IMR-90 (cell line): ENCODE measurements around the gene STX7. TPM values are rescaled to one million over a fixed set of nuclear protein-coding genes. Genes with fewer than 3 reads are reported as not detected.

Experiments
- ATAC-seq: fragments of 200-7000 bp; cut with Tn5 transposase; 2 replicates; pipeline ENCODE4 v1.9.1; 2020; ENCODE audit warnings: low read depth, mild to moderate bottlenecking, moderate library complexity
- BruUV-seq: library from RNA; stranded (reverse); fragments of 400-500 nt; replicated peaks from 2 replicates; lab custom pipeline; 2021; lab: Mats Ljungman, UMichigan
- CTCF ChIA-PET: fragments of 300-600 bp; formaldehyde crosslinking; extraction: SDS; loops from one replicate; lab custom pipeline; 2021; ENCODE audit warnings: antibody characterized with exemption; lab: Yijun Ruan, JAX
- POLR2A ChIA-PET: fragments of 300-600 bp; sonication (Branson Sonifier 250); formaldehyde crosslinking; loops from one replicate; lab custom pipeline; 2022; ENCODE audit warnings: antibody characterized with exemption; ENCODE audit not compliant: unreplicated experiment; lab: Charles Lee
- DNase-seq: peaks from one replicate; pipeline ENCODE4 v3.0.0; 2013
- H2AFZ ChIP-seq: replicated peaks from 2 replicates; pipeline ENCODE3; 2013; ENCODE audit warnings: low read length, mild to moderate bottlenecking; ENCODE audit not compliant: poor library complexity
- H2AK5ac ChIP-seq: 2 replicates; pipeline ENCODE4 v1.6.1; 2013; ENCODE audit warnings: low read depth, low read length, inconsistent platforms
- H2AK9ac ChIP-seq: replicated peaks from 2 replicates; pipeline ENCODE3; 2013; ENCODE audit warnings: mild to moderate bottlenecking, low read depth, low read length, moderate library complexity; ENCODE audit not compliant: poor library complexity
- H2BK120ac ChIP-seq: 2 replicates; pipeline ENCODE4 v1.6.1; 2013; ENCODE audit warnings: low read depth, low read length, inconsistent platforms
- H2BK15ac ChIP-seq: 3 replicates; pipeline ENCODE4 v1.6.1; 2013; ENCODE audit warnings: low read depth, low read length, inconsistent platforms
- H2BK20ac ChIP-seq: 2 replicates; pipeline ENCODE4 v1.6.1; 2013; ENCODE audit warnings: low read depth, mild to moderate bottlenecking, inconsistent platforms, low read length, moderate library complexity
- H2BK5ac ChIP-seq: 2 replicates; pipeline ENCODE4 v1.6.1; 2013; ENCODE audit warnings: mild to moderate bottlenecking, low read depth, low read length, inconsistent platforms; ENCODE audit not compliant: poor library complexity, severe bottlenecking
- H3K14ac ChIP-seq: replicated peaks from 2 replicates; pipeline ENCODE4 v1.6.1; 2013; ENCODE audit warnings: low read depth, low read length, inconsistent platforms
- H3K18ac ChIP-seq: 2 replicates; pipeline ENCODE4 v1.6.1; 2013; ENCODE audit warnings: low read depth, low read length, control low read depth
- H3K23ac ChIP-seq: 2 replicates; pipeline ENCODE4 v1.6.1; 2013; ENCODE audit warnings: low read depth, low read length, inconsistent platforms
- H3K27ac ChIP-seq: 2 replicates; pipeline ENCODE4 v1.5.1; 2013; ENCODE audit warnings: mild to moderate bottlenecking, control low read depth, low read length; ENCODE audit not compliant: insufficient read depth
- H3K27me3 ChIP-seq: 2 replicates; pipeline ENCODE4 v1.6.1; 2013; ENCODE audit warnings: low read length; ENCODE audit not compliant: control insufficient read depth, insufficient read depth
- H3K36me3 ChIP-seq: 2 replicates; pipeline ENCODE4 v1.6.1; 2013; ENCODE audit warnings: low read length, mixed read lengths; ENCODE audit not compliant: control insufficient read depth, insufficient read depth
- H3K4ac ChIP-seq: 2 replicates; pipeline ENCODE4 v1.6.1; 2013; ENCODE audit warnings: low read depth, low read length, inconsistent platforms
- H3K4me1 ChIP-seq: 2 replicates; pipeline ENCODE4 v1.6.1; 2013; ENCODE audit warnings: low read length, mixed read lengths; ENCODE audit not compliant: control insufficient read depth, insufficient read depth
- H3K4me2 ChIP-seq: 2 replicates; pipeline ENCODE4 v1.6.1; 2013; ENCODE audit warnings: low read depth, mild to moderate bottlenecking, control low read depth, low read length, moderate library complexity
- H3K4me3 ChIP-seq: 2 replicates; pipeline ENCODE4 v1.5.1; 2013; ENCODE audit warnings: low read depth, mild to moderate bottlenecking, control low read depth, low read length, moderate library complexity; ENCODE audit not compliant: insufficient read depth
- H3K56ac ChIP-seq: 2 replicates; pipeline ENCODE4 v1.6.1; 2013; ENCODE audit warnings: low read length, inconsistent platforms; ENCODE audit not compliant: insufficient read depth; ENCODE audit errors: extremely low read depth
- H3K79me1 ChIP-seq, 2 experiments: 2 replicates each; pipeline ENCODE4 v1.6.1; 2013; ENCODE audit warnings: low read length in 2 of 2, inconsistent platforms in 1 of 2, low read depth in 1 of 2
- H3K9ac ChIP-seq: 2 replicates; pipeline ENCODE4 v1.6.1; 2013; ENCODE audit warnings: low read depth, low read length, control low read depth
- H3K9me1 ChIP-seq: 2 replicates; pipeline ENCODE4 v1.6.1; 2013; ENCODE audit warnings: low read length, inconsistent platforms; ENCODE audit not compliant: insufficient read depth
- H3K9me3 ChIP-seq: 2 replicates; pipeline ENCODE4 v1.6.1; 2013; ENCODE audit warnings: low read length; ENCODE audit not compliant: control insufficient read depth, insufficient read depth
- H4K20me1 ChIP-seq: 2 replicates; pipeline ENCODE4 v1.6.1; 2013; ENCODE audit warnings: low read length, inconsistent platforms; ENCODE audit not compliant: insufficient read depth
- H4K5ac ChIP-seq: 2 replicates; pipeline ENCODE4 v1.6.1; 2013; ENCODE audit warnings: mild to moderate bottlenecking, low read depth, low read length, control low read depth
- H4K8ac ChIP-seq, 2 experiments: 2 replicates each; pipeline ENCODE4 v1.6.1; 2013; ENCODE audit warnings: low read depth in 2 of 2, low read length in 2 of 2, control low read depth in 1 of 2, inconsistent platforms in 1 of 2
- H4K91ac ChIP-seq: 2 replicates; pipeline ENCODE4 v1.6.1; 2013; ENCODE audit warnings: low read depth, low read length, inconsistent platforms; ENCODE audit not compliant: insufficient read depth
- POLR2A ChIP-seq: IDR thresholded peaks from 2 replicates; pipeline ENCODE4 v1.6.1; 2012; ENCODE audit warnings: mild to moderate bottlenecking, low read depth, low read length
- WGBS, 2 experiments: methylation state at CpG; one replicate each; pipeline versions ENCODE4 v1.1.5 to v1.1.7; 2013; ENCODE audit warnings: missing lambda C conversion rate in 2 of 2; ENCODE audit not compliant: insufficient read length in 1 of 2; ENCODE audit errors: extremely low coverage in 2 of 2; 5-methylcytosine and 5-hydroxymethylcytosine counted together
- dilution Hi-C: fragments of 300-500 bp; cut with HindIII; formaldehyde crosslinking; loops from one replicate; pipeline ENCODE4 v1.14.3; 2018; ENCODE audit warnings: low sequenced_read_pairs; ENCODE audit not compliant: unreplicated experiment
- in situ Hi-C: fragments of 300-500 bp; cut with MboI; formaldehyde crosslinking; loops from 3 replicates; pipeline ENCODE4 v1.14.3; 2019; ENCODE audit warnings: low sequenced_read_pairs, inconsistent platforms, mixed read lengths
- intact Hi-C: fragments of 100-400 bp; cut with micrococcal nuclease; formaldehyde crosslinking; loops from 2 replicates; pipeline ENCODE4 v1.10.0; 2022
- polyA plus RNA-seq, 3 experiments: library from polyadenylated mRNA; depleted of rRNA; stranded (reverse); fragments of >200 nt; gene quantifications; 2 replicates each; pipeline ENCODE4 v1.2.3, GENCODE V29; 2012; ENCODE audit warnings: low replicate concordance in 1 of 3
- total RNA-seq: library from RNA; depleted of rRNA; stranded (reverse); fragments of >200 nt; gene quantifications from 2 replicates; pipeline ENCODE4 v1.2.3, GENCODE V29; 2012
- TF ChIP-seq, protein P1 (sequence below): fragments of 150-350 bp; IDR thresholded peaks from 2 replicates; pipeline ENCODE4 v1.6.1; 2016; ENCODE audit warnings: low read depth, mild to moderate bottlenecking, low read length, moderate library complexity, borderline replicate concordance

STX7 gene
- total and polyA plus RNA-seq, 2 of the 4 experiments (the other 2 are of a cell fraction), result 16.5 to 35.1 TPM

DNA sequence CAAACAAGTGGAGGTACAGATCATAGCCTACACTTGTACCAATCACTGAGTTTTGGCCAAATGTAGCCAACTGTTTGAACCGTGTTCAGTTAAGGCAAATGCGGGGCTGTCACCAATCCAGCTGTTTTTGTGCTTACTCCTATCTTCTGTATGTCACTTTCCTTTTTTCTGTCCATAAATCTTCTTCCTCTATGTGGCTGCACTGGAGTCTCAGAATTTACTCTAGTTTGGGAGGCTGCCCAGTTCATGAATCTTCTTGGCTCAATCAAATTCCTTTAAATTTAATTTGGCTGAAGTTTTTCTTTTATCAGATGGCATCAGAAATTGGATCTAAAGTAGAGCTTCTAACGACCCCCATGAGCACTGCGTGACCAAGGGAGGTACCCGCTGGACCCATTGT is 11.7 kb upstream of the STX7 start:
- ChIA-PET POLR2A (no interaction called here), CTCF (no interaction called here)
- Histone ChIP-seq H3K27ac (no peak overlapping the region), H3K36me3 (no peaks in the 10 kb centered on the region), H3K4me2 (no peak overlapping the region), H3K4me3 (no peak overlapping the region), H4K5ac (no peak overlapping the region), H2AK9ac (no peak overlapping the region), H4K8ac (no peak overlapping the region), H4K20me1 (no peaks in the 10 kb centered on the region), H3K14ac (no peak overlapping the region), H3K9me3 (peaks cover 6% of the 10 kb centered on the region; the same call in 1 of the 2 replicates), H3K56ac (no peak overlapping the region), H3K18ac (no peak overlapping the region), H3K9ac (no peak overlapping the region), H3K4ac (no peak overlapping the region), H2BK5ac (no peak overlapping the region), H3K27me3 (peaks cover 27% of the 10 kb centered on the region), H2BK15ac (no peak overlapping the region), H2BK120ac (no peak overlapping the region), H3K79me1 (no peaks in the 10 kb centered on the region), H2AFZ (no peak overlapping the region), H3K23ac (no peak overlapping the region), H4K91ac (no peak overlapping the region), H3K4me1 (no peaks in the 10 kb centered on the region), H2AK5ac (no peak overlapping the region), H3K9me1 (no peaks in the 10 kb centered on the region), H2BK20ac (no peak overlapping the region)
- TF ChIP-seq, protein P1, sequence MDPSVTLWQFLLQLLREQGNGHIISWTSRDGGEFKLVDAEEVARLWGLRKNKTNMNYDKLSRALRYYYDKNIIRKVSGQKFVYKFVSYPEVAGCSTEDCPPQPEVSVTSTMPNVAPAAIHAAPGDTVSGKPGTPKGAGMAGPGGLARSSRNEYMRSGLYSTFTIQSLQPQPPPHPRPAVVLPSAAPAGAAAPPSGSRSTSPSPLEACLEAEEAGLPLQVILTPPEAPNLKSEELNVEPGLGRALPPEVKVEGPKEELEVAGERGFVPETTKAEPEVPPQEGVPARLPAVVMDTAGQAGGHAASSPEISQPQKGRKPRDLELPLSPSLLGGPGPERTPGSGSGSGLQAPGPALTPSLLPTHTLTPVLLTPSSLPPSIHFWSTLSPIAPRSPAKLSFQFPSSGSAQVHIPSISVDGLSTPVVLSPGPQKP, result no peak
- TF ChIP-seq POLR2A, result no peak
- no peak for DNase-seq
- 60% methylated on average over 1 of the region's 5 CpGs; no CpG with 5 or more reads in 1 of the 2 experiments for WGBS, 2 experiments
- ATAC-seq, result no peak
- BruUV-seq, result no TSS peak
- dilution Hi-C loops, result no loop called here
- intact Hi-C loops, result no loop called here
- in situ Hi-C loops, result no loop called here
